Activated CD4-positive, CD25-positive, alpha-beta regulatory T cell treated with anti-CD3 and anti-CD28 coated beads, Interleukin-2, amount 50 U/mL, for 16 hours (primary cell): ENCODE measurements around the gene ANGEL1.

Experiments
- DNase-seq: peaks from one replicate; pipeline ENCODE4 v3.0.0-alpha.2; 2020; ENCODE audit warnings: low read depth, low spot score

Gene ANGEL1

DNA sequence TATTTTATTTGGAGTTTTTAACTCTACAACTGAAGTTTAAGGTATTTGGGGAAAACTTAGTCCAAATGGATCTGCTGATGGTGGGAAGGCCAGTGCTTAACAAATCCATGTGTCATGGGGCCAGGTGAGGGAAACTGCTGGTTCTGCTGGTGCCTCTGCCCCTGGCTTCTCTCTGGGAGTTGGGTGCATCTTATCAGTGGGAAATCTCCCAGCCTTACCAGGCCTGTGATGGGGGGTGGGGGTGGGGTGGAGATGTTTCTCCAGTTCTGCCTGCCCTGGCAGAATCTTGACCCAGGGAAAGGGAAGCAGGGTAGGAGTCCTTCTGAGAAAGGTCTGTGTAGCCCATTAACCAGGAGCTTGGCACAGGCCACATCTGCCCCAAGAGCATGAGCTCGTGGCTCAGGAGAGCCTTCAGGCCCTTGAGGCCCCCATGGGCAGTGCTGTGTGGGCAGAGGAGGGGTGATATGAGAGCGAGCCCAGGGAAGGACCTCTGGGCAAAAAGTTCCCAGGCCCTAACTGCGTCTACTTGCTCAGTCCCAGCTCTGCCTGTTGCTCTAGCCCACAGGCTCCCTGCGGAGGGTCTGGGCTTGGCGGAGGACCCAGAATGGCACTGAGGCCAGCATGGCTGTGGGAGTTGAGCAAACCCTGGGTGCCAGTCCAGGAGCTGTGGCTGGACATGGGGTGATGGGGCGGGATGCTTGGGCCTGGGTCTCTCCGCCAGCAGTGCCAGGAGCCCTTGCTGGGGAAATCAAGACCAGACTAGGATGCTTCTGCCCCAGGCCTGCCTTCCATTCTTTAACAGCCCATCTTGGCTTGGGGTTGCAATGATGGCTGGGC is 33.2 kb downstream of the ANGEL1 start:
- DNase-seq, result no peak

DNA sequence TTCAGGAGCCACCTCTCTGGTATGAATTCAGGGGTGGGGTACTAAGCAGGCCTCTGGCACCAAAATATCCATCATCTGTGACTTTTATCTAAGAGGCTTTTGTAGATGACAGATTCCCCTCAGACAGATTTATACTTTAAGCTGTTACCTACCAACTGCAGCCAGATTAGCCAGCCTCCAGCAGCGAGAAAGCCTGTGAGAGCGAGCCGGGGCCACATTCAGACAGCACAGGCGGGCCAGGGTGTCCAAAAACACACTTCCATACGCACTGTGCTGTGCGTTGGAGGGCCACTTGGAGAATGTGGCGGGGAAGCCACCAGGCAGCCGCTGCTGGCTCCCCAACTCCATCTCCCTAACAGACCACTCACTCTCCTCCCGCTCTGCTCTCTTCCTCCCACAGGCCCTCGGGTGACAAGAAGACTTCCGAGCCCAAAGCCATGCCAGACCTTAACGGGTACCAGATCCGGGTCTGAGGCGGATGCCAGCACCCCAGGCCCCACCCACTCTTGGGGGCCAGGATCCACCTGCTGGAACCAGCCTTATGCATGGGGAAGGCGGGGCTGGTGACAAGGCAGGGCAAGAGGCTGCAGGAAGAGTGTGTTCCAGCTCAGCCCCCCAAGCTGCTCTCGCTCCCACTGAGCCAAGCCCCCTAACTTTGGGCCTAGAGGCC is 34.0 kb downstream of the ANGEL1 start:
- DNase-seq, result no peak

DNA sequence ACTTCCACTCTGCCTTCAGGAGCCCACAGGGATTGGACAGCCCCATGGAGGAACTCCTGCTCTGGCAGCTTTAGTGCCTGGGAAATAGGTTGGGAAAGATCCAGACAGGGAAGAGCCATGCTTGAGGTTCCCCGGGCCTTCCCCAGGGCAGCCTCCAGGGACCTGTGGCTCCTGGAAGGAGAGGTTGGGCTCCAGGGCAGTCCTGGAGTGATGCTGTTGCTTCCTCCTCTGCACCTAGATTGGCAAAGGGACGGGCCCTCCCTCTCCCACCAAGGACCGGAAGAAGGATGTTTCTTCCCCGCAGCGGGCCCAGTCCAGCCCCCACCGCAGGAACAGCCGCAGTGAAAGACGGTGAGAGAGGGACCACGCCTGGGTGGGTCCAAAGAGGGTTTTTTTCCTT is 35.0 kb downstream of the ANGEL1 start:
- DNase-seq, result no peak

GRCh38 chr14:76776428-76777251 is 36.0 kb downstream of the ANGEL1 start:
- DNase-seq, result no peak

GRCh38 chr14:76775695-76776427 is 36.8 kb downstream of the ANGEL1 start:
- DNase-seq, result no peak

DNA sequence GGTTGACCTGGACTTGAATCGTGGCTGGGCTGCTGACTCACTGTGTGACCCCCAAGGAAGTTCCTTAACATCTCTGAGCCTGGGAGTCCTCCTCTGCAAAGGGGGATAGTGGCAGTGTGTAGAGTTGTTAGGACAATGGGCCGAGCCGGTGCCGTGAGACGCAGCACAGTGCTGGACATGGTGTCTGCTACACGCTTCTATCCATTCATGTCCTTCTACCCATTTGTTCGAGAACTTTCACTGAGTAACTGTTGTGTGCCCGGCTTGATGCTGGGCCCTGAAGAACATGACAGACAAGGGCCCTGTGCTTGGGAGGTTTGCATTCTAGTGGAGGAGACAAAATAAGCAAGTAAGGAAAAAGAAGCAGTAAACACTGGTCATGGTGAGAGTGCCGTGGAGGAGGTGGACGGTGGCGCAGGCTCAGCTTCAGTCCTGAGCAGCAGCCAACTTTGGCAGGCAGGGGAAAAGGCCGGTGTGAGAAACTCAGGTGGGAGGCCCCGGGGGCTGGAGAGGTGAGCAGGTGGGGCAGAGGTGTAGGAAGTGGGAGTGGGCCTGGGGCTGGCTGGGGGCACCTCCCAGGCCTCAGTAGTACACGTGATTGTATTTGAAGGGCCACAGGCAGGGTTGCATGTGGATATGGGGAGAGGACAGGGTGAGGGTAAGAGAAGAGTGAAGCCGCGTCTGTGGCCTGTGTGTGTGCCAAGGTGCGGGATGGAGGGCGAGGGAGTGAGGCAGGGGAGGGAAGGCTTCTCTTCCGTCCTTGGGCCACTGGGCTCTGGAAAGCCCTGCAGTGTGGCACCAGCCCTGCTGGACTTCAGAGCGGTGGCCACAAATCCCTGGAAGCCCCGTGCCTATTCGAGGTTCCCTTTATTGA is 37.6 kb downstream of the ANGEL1 start:
- DNase-seq, result no peak

DNA sequence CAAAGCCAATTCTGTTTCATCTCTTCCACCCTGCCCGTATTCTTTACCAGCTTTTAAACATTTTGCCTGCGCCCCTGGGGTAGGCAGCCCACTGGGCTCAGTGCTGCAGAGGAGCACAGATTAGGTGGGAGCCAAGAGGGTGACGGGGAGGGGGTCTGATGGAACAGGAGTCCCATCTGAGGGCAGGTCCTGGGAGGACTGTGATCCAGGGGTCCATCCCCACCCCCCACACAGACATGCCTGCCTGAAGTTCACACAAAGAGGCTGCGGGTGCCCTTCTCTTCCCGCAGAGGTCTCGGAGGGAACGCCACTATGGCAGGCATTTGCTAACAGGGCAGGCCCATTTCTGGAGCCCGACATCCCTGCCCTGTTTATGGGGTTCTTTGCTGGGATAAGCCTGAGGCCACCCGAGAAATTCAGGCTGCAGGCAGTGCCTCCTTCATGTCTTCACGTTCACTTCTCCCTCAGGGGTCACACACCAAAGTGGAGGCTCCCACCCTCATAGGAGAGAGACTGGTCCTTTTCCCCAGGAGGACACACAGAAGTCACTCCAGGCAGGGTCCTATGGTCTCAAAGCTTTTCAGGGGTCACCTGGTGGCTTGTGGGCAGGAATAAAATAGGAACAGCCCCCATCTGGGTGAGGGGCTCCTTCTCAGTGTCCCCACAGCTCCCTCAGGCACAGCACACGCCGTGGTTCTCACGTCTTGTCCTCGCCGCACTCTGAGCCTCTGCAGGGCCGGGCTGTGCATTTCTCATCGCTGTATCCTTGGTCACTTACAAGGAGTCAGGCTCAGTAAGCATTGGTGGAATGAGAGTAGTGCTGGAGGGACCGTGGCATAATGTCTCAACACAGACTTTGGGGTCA is 38.5 kb downstream of the ANGEL1 start:
- no peak for DNase-seq

DNA sequence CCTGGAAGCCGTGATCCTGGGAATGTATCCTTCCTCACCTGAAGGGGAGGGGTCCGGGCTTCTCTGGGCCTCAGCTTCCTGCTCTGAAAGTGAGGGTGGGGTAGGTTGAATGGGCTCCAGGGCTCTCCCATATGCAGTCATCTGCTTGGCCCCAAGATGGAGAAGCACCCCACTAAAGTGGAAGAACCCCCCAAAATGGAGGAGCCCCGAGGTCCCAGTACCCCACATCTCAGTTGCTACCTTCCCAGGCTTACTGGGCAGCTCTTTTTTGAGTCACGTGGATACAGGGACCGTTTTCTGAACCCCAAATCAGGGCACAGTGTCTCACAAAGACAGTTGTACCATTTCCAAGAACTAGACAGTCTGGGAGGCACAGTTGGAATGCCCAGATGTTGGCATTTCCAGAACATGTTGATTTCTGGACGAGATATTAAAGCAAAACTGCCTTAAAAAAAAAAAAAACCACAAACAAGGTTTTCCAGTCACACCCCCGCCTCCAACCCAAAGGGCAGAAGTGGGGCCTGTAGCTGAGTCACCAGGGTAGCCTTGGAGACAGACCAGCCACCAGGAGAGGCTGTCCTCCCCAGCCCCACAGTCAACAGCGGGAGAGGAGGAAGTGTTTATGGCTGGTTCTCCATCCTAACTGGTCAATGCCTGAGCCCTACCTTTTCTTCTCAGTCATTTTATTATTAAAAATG is 39.3 kb downstream of the ANGEL1 start:
- DNase-seq, result no peak

DNA sequence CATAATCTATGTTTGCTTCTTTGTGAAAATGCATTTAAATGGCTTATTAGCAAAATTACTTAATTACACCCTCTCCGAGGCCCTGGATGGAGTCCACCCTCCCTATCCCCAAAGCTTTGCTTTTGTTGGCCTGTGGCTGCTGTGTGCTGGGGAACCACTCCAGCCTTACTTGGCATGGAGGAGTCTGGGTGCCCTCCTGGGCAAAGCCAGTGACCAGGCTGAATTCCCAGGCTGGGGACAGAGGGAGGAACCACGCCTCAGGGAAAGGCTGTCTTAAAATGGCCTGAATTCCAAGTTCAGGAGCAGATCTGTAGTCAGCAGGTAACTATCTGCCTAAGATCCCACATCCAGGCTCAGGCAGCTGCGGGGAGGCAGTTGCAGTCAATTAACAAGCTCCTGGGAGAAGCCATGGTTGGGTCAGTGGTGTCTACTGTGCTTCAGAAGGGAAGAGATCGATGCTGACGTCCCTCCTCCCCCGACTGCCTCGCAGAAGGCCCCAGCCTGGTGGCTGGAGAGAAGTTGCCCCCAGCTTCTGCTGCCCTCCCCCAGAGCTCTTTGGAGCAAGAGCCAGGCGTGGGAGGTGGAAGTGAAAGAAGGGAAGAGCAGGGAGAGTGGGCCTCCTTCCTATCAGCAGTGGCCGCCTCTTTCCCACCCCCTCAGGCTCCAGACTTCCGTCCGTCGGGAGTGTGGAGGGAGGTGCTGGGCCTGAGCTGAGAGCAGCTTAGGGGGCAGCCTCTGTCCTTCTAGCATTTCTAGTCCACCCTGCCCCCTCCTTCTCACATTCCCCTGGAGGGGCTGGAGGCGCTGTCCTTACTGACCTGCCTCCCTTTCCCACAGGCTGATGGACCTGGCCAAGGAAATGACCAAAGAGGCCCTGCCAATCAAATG is 40.1 kb downstream of the ANGEL1 start:
- no peak for DNase-seq

DNA sequence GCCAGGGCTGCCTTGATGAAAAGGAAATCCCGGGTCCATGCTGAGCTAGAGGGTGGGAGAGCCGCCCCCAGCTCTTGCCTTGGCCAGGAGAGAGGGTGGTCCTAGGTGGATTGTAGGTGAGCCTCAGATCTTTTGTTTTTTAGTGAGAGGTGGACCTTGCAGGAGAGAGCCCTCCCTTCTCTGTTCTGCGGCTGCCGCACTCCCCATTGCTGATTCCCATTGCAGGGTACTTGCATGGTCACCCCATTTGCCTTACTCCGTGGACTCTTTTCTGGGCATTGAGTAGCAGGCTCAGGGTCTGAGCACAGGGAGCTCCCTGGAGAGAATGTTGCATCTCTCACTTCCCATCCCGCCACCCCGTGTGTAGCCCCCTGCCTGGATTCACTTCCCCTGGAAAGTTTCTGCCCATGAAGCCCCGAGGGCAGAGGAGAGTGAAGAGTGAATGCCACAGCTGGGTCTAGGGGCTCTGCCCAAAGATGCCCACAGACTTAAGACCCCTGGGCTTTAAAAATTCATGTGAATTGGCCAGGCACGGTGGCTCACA is 41.2 kb downstream of the ANGEL1 start:
- no peak for DNase-seq

DNA sequence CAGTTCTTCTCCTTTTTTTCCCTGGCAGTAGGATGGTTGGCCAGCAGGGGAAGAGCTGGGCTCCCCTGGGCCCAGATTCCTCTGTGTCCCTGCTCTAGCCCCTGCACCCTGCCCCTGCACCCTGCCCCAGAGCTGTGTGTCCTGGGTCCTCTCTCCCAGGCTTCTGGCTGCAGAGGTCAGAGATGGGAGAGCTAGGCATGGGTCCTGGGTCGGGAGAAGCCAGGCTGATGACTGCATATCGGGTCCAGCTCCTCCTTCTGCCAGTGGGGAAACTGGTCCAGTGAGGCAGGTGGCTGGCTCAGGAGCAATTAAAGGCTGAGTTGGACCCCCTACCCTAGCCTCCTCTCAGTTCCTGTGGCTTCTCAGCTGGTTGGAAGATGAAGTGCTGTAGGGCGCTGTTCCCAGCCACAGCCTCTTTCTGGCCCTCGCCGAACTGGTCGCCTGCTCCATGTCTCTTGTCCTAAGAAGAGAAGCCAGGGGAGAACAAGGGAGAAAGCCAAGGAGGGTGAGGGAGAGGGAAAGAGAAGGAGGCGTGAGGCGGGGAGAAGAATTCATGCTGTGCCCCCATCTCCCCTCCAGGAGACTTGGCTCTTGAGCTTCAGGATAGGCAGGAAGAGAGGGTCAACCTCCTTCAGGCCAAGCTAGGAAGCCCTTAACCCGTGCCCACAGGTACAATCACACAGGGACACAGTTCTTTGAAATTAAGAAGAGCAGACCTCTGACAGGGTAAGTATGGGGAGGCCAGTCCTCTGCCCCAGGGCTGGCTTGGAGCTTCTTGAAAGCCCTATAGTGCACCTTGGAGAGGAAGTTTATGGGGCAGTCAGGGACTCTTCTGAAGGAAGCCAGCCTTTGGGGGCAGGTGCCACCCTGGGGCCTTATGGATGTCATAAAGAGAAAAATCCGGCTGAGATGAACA is 41.9 kb downstream of the ANGEL1 start:
- DNase-seq, result no peak

- no peak for DNase-seq
Measured at GRCh38 chr14:76769636-76770292, 42.9 kb downstream of the ANGEL1 start.

DNA sequence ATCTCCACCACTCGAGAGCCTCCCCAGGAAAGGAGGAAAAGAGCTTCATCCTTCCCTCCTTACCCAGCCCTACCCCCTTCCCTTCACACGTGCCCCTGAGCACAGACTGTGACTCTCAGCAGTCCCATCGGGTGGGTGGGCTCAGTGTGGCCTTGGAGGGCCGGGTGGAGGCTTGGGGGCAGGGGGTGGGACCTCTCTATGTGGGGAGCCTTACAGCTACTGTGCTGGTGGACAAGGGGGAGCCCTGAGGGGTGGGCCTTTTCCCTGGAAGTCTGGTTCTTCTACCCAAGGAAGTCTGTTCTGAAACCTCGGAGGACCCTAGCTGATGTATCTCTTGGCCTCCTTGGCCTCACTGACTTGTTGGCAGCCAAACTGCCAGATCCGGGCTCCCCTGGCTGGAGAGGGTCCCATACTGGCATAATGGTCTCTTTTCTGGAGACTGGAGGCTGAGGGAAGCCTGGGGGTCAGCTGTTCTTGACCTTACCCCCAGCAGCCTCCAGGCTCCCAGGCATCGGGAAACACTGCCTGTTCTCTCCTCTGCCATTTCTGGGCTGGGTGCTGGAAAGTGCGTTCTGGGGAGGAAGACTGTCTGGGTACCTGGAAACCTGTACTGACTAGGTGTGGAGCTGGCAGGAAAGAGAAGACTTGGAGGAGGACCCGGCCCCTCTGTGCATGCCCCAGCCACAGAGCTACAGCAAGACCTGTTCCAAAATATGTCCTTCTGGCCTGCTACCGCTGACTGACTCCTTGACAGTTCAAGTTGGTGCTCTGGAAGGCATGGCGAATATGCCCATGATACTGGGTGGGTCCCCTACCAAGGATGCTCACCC is 43.8 kb downstream of the ANGEL1 start:
- DNase-seq, result no peak

DNA sequence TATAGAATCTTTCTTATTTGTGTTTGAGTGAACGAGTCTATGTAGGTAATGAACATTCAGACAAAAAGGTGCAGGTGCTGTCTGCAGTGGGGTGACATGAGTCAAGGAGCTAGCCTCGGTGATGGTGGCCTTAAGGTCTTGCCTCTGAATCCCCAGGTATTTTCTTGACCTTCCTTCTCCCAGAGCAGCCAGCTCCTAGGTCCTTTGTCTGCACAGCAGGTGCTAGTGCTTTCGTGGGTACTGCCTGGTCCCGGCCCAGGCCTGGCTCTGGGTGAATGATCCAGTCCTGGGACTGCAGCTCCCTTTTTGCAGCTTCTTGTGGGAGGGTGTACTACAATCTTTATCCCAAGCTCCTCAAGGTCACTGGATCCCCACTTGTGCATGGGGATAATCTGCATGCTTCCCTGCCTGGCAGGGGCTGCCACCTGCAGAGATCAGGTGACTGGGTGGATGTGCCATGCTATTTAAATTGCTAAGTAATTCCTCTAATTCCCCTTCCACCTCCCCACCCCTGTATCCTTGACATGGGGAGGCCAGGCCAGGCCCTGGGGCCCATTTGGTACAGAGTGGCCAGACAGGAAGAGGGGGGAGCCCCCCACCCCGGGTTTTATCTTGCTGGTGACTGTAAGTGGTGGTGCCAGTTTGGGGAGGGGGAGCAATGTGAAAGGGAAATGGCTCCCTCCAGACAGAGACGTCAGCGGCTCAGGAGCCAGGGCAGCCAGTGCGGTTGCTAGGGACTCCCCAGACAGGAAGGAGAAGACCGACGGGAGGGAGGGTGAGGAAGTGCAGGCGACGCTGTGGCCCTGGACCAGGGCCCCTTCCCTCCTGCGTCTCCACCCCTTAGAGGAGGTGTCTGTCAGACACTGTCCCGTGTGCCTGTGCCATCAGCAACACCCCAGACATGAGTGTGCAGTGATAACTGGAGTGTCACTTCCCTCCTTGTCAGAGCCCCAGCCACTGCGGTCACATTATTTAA is 44.7 kb downstream of the ANGEL1 start:
- peak; percentile 18 for DNase-seq
